Measurements from ENCODE around the gene PGLYRP2. TPM values are rescaled to one million over a fixed set of nuclear protein-coding genes. Genes with fewer than 3 reads are reported as not detected.

The PGLYRP2 gene
- total and polyA plus RNA-seq, 2 of the 13 experiments (the other 11 are each of a cell fraction or from before 2014, with no cell fraction given): 0.04 to 1.0 TPM

GRCh38 chr19:15468675-15469512, 10.4 kb downstream of the PGLYRP2 start (continued):
- TF ChIP-seq, protein P1, sequence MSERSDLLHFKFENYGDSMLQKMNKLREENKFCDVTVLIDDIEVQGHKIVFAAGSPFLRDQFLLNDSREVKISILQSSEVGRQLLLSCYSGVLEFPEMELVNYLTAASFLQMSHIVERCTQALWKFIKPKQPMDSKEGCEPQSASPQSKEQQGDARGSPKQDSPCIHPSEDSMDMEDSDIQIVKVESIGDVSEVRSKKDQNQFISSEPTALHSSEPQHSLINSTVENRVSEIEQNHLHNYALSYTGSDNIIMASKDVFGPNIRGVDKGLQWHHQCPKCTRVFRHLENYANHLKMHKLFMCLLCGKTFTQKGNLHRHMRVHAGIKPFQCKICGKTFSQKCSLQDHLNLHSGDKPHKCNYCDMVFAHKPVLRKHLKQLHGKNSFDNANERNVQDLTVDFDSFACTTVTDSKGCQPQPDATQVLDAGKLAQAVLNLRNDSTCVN (CRISPR knock-in tag; IDR thresholded peaks at IDR 0.05; ENCODE audit: borderline replicate concordance): no peak
- TF ChIP-seq ZNF431 (CRISPR knock-in tag; IDR thresholded peaks at IDR 0.05; ENCODE audit: borderline replicate concordance, low read depth) (no peak), NFE2 (CRISPR knock-in tag; IDR thresholded peaks at IDR 0.05) (no peak), RFX1 (IDR thresholded peaks at IDR 0.05) (no peak), TCF12 (IDR thresholded peaks at IDR 0.05) (no peak), TCF12 (CRISPR knock-in tag; IDR thresholded peaks at IDR 0.05) (no peak), SAP130 (CRISPR knock-in tag; IDR thresholded peaks at IDR 0.05; ENCODE audit: low read depth) (no peak), MED13 (CRISPR knock-in tag; IDR thresholded peaks at IDR 0.05) (no peak), SIN3A (IDR thresholded peaks at IDR 0.05; ENCODE audit: borderline replicate concordance, low read depth, low read length) (no peak), CAMTA2 (CRISPR knock-in tag; IDR thresholded peaks at IDR 0.05; ENCODE audit: borderline replicate concordance) (no peak), ZNF496 (CRISPR knock-in tag; IDR thresholded peaks at IDR 0.05; ENCODE audit: insufficient replicate concordance) (no peak), ZNF160 (CRISPR knock-in tag; IDR thresholded peaks at IDR 0.05) (no peak), HNF4G (IDR thresholded peaks at IDR 0.05; ENCODE audit: borderline replicate concordance, low read depth, low read length) (peak; percentile 86; the same call in 1 of the 2 replicates), HNF4G (CRISPR knock-in tag; IDR thresholded peaks at IDR 0.05; ENCODE audit: borderline replicate concordance, low read depth) (peak; percentile 54; the same call in 1 of the 2 replicates), ZFP82 (CRISPR knock-in tag; IDR thresholded peaks at IDR 0.05; ENCODE audit: borderline replicate concordance) (no peak)
- TF ChIP-seq, protein P2, sequence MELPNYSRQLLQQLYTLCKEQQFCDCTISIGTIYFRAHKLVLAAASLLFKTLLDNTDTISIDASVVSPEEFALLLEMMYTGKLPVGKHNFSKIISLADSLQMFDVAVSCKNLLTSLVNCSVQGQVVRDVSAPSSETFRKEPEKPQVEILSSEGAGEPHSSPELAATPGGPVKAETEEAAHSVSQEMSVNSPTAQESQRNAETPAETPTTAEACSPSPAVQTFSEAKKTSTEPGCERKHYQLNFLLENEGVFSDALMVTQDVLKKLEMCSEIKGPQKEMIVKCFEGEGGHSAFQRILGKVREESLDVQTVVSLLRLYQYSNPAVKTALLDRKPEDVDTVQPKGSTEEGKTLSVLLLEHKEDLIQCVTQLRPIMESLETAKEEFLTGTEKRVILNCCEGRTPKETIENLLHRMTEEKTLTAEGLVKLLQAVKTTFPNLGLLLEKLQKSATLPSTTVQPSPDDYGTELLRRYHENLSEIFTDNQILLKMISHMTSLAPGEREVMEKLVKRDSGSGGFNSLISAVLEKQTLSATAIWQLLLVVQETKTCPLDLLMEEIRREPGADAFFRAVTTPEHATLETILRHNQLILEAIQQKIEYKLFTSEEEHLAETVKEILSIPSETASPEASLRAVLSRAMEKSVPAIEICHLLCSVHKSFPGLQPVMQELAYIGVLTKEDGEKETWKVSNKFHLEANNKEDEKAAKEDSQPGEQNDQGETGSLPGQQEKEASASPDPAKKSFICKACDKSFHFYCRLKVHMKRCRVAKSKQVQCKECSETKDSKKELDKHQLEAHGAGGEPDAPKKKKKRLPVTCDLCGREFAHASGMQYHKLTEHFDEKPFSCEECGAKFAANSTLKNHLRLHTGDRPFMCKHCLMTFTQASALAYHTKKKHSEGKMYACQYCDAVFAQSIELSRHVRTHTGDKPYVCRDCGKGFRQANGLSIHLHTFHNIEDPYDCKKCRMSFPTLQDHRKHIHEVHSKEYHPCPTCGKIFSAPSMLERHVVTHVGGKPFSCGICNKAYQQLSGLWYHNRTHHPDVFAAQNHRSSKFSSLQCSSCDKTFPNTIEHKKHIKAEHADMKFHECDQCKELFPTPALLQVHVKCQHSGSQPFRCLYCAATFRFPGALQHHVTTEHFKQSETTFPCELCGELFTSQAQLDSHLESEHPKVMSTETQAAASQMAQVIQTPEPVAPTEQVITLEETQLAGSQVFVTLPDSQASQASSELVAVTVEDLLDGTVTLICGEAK (IDR thresholded peaks at IDR 0.05): no peak
- TF ChIP-seq, protein P2 (CRISPR knock-in tag; IDR thresholded peaks at IDR 0.05): peak; percentile 47; the same call in 1 of the 2 replicates
- TF ChIP-seq, protein P3, sequence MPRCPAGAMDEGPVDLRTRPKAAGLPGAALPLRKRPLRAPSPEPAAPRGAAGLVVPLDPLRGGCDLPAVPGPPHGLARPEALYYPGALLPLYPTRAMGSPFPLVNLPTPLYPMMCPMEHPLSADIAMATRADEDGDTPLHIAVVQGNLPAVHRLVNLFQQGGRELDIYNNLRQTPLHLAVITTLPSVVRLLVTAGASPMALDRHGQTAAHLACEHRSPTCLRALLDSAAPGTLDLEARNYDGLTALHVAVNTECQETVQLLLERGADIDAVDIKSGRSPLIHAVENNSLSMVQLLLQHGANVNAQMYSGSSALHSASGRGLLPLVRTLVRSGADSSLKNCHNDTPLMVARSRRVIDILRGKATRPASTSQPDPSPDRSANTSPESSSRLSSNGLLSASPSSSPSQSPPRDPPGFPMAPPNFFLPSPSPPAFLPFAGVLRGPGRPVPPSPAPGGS (CRISPR knock-in tag; IDR thresholded peaks at IDR 0.05): no peak
